HCT116 (cell line): ENCODE measurements around the gene NDUFS2.

Experiments
- ATF3 ChIP-seq: IDR thresholded peaks from 2 replicates; pipeline ENCODE4 v1.6.1; 2012
- CTCF ChIP-seq, 3 experiments: fragments of 200-600 bp in 1 of 3; sonication (generic) in 1 of 3; IDR thresholded peaks in 2 of 3; conservative IDR thresholded peaks in 1 of 3; 2 replicates each; pipeline ENCODE4 v1.5.1; 2012 to 2017; ENCODE audit warnings: low read depth in 2 of 3, low read length in 2 of 3, antibody characterized with exemption in 1 of 3, borderline replicate concordance in 1 of 3, control low read depth in 1 of 3, mild to moderate bottlenecking in 1 of 3, mixed read lengths in 1 of 3, mixed run types in 1 of 3, moderate library complexity in 1 of 3; ENCODE audit not compliant: insufficient read depth in 1 of 3
- EZH2 ChIP-seq: fragments of 200-600 bp; sonication (generic); IDR thresholded peaks from 2 replicates; pipeline ENCODE4 v1.6.1; 2017; ENCODE audit warnings: antibody characterized with exemption, mixed run types
- JUND ChIP-seq: IDR thresholded peaks from 2 replicates; pipeline ENCODE4 v1.6.1; 2012
- POLR2AphosphoS5 ChIP-seq: IDR thresholded peaks from 2 replicates; pipeline ENCODE4 v1.6.1; 2011; ENCODE audit warnings: mild to moderate bottlenecking, low read depth, low read length, moderate library complexity
- SIN3A ChIP-seq: IDR thresholded peaks from 2 replicates; pipeline ENCODE4 v1.6.1; 2012; ENCODE audit warnings: low read depth
- TCF7L2 ChIP-seq: IDR thresholded peaks from 2 replicates; pipeline ENCODE4 v1.7.0; 2011; ENCODE audit warnings: borderline replicate concordance, inconsistent platforms; ENCODE audit not compliant: insufficient read depth, insufficient read length; ENCODE audit errors: extremely low read depth
- ZBTB33 ChIP-seq: IDR thresholded peaks from 2 replicates; pipeline ENCODE4 v1.6.1; 2011; ENCODE audit warnings: mild to moderate bottlenecking, low read length, moderate library complexity; ENCODE audit not compliant: insufficient replicate concordance; ENCODE audit errors: extremely low read depth
- ZNF274 ChIP-seq: fragments of 200-500 bp; sonication (Bioruptor generic); IDR thresholded peaks from 2 replicates; pipeline ENCODE4 v1.6.1; 2014; ENCODE audit warnings: mild to moderate bottlenecking, low read depth, low read length, inconsistent platforms

GRCh38 chr1:161230762-161231161 lies 28.6 kb downstream of the NDUFS2 start:
- TF ChIP-seq CTCF (IDR thresholded peaks at IDR 0.05 in 2 of 3, conservative IDR thresholded peaks at IDR 0.05 in 1 of 3; ENCODE audit: borderline replicate concordance in 1 of 3, insufficient read depth in 1 of 3, low read depth in 2 of 3, low read length in 2 of 3) (no peak), EZH2 (no peak), ZNF274 (no peak), JUND (no peak), SIN3A (no peak), ZBTB33 (no peak), POLR2AphosphoS5 (no peak), ATF3 (no peak), TCF7L2 (no peak)
